NB4 (cell line): ENCODE measurements around the gene SRGAP1.
"Not testable (repeated sequence)": the region's sequence is repeated elsewhere in the genome, so short reads cannot be mapped to it uniquely, and the experiment has no call there.

ENCODE experiments used
- DNase-seq: peaks from one replicate; pipeline ENCODE4 v3.0.0; 2010; ENCODE audit warnings: low read depth
- H3K4me3 ChIP-seq: one replicate; pipeline ENCODE4 v1.5.1; 2011; ENCODE audit warnings: mild to moderate bottlenecking, low read depth, low read length, moderate library complexity
- MAX ChIP-seq: IDR thresholded peaks from 2 replicates; pipeline ENCODE4 v1.6.1; 2011; ENCODE audit warnings: low read depth, low read length
- MYC ChIP-seq: IDR thresholded peaks from 2 replicates; pipeline ENCODE4 v1.6.1; 2011; ENCODE audit warnings: low read depth, low read length
- POLR2A ChIP-seq: IDR thresholded peaks from 2 replicates; pipeline ENCODE4 v1.6.1; 2011; ENCODE audit warnings: mild to moderate bottlenecking; ENCODE audit not compliant: insufficient read length; ENCODE audit errors: extremely low read depth
- TF ChIP-seq, protein P1 (sequence below): IDR thresholded peaks from one replicate; pipeline ENCODE4 v1.5.1; 2012; ENCODE audit warnings: low read depth, low read length

Gene SRGAP1

GRCh38 chr12:63855299-63855698 is 10.8 kb downstream of the SRGAP1 start:
- TF ChIP-seq MYC: no peak
- TF ChIP-seq MAX: no peak
- TF ChIP-seq, protein P1, sequence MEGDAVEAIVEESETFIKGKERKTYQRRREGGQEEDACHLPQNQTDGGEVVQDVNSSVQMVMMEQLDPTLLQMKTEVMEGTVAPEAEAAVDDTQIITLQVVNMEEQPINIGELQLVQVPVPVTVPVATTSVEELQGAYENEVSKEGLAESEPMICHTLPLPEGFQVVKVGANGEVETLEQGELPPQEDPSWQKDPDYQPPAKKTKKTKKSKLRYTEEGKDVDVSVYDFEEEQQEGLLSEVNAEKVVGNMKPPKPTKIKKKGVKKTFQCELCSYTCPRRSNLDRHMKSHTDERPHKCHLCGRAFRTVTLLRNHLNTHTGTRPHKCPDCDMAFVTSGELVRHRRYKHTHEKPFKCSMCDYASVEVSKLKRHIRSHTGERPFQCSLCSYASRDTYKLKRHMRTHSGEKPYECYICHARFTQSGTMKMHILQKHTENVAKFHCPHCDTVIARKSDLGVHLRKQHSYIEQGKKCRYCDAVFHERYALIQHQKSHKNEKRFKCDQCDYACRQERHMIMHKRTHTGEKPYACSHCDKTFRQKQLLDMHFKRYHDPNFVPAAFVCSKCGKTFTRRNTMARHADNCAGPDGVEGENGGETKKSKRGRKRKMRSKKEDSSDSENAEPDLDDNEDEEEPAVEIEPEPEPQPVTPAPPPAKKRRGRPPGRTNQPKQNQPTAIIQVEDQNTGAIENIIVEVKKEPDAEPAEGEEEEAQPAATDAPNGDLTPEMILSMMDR: no peak
- TF ChIP-seq POLR2A: no peak
- no peak for DNase-seq

DNA sequence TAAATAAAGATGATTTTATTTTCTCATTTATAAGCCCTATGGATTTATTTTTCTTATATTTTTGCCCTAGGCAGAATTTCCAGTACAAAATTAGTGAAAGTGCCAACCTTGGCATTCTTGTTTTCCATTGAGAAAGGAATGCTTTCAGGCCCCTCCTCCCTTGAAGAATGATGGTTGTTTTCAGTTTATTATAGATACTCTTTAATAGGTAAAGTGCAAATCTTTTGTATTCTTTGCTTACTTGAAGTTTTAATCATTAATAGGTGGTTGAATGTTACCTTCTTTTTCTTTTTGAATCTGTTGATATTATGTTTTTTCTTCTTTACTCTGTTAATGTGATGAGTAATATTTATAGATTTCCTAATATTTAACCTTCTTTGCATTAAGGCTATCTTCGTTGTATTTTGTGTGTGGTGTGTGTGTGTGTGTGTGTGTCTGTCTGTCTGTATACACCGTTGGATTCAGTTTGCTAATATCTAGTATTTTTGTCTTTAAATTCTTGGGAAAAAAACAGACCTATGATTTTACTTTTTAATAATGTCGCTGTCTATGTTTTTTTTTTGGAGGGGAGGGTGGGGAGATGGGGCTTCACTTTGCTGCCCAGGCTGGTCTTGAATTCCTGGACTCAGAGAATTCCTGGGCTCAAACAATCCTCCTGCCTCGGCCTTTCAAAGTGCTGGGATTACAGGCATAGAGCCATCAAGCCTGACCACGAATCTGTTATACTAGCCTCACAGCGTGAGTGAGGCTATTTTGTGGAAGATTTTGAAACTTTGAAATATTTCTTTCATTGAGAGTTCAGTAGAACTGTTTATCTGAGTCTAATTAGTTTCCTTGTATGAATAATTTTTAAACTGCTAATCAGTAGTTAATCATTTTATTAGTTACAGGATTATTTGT is 13.5 kb downstream of the SRGAP1 start:
- no peak overlapping the region for H3K4me3 ChIP-seq
- no peak for TF ChIP-seq MAX
- TF ChIP-seq MYC: no peak
- TF ChIP-seq, protein P1: no peak
- no peak for TF ChIP-seq POLR2A
- no peak for DNase-seq

More at GRCh38 chr12:63855299-63855698, 10.8 kb downstream of the SRGAP1 start:
- no peak overlapping the region for H3K4me3 ChIP-seq

- not testable (repeated sequence) for DNase-seq, H3K4me3 ChIP-seq
These were observed 15.4 kb downstream of the SRGAP1 start for GRCh38 chr12:63859880-63860279.

GRCh38 chr12:63862187-63862968 is 17.9 kb downstream of the SRGAP1 start:
- no peak overlapping the region for H3K4me3 ChIP-seq
- TF ChIP-seq, protein P1: no peak
- no peak for TF ChIP-seq POLR2A
- no peak for TF ChIP-seq MAX
- TF ChIP-seq MYC: no peak
- no peak for DNase-seq

- DNase-seq: no peak
- no peak overlapping the region for H3K4me3 ChIP-seq
- TF ChIP-seq MAX: no peak
- TF ChIP-seq POLR2A: no peak
- no peak for TF ChIP-seq MYC
- TF ChIP-seq, protein P1: no peak
These were observed 18.4 kb downstream of the SRGAP1 start for GRCh38 chr12:63862969-63863230.

GRCh38 chr12:63863658-63864453 is 19.4 kb downstream of the SRGAP1 start:
- TF ChIP-seq, protein P1: no peak
- TF ChIP-seq POLR2A (no peak), MAX (no peak), MYC (no peak)
- no peak for DNase-seq
- H3K4me3 ChIP-seq: no peak overlapping the region
